Neutrophil (primary cell): ENCODE measurements around the gene BACH2.

Source experiments
- H3K27ac ChIP-seq: fragments of 200-600 bp; sonication (generic); 2 replicates; pipeline ENCODE4 v1.5.1; 2016; ENCODE audit warnings: mild to moderate bottlenecking, moderate library complexity
- H3K27me3 ChIP-seq: fragments of 200-600 bp; sonication (generic); 2 replicates; pipeline ENCODE4 v1.6.0; 2016; ENCODE audit warnings: mild to moderate bottlenecking
- H3K36me3 ChIP-seq: fragments of 200-600 bp; sonication (generic); 2 replicates; pipeline ENCODE4 v1.5.1; 2017
- H3K4me1 ChIP-seq, 2 experiments: fragments of 200-600 bp in 1 of 2; sonication (generic) in 1 of 2; 1 replicate in 1 of 2; 2 replicates in 1 of 2; pipeline versions ENCODE4 v1.5.1 to v1.6.1; 2013 to 2016; ENCODE audit warnings: low read depth in 1 of 2, low read length in 1 of 2, mild to moderate bottlenecking in 1 of 2, moderate library complexity in 1 of 2; ENCODE audit not compliant: control insufficient read depth in 1 of 2, insufficient read depth in 1 of 2
- H3K4me3 ChIP-seq, 2 experiments: fragments of 200-600 bp in 1 of 2; sonication (generic) in 1 of 2; 1 replicate in 1 of 2; 2 replicates in 1 of 2; pipeline ENCODE4 v1.5.1; 2013 to 2016; ENCODE audit warnings: low read depth in 1 of 2, low read length in 1 of 2, mild to moderate bottlenecking in 1 of 2, moderate library complexity in 1 of 2
- H3K9me3 ChIP-seq: fragments of 200-600 bp; sonication (generic); 2 replicates; pipeline ENCODE4 v1.5.1; 2016
- CTCF ChIP-seq: fragments of 200-600 bp; sonication (generic); IDR thresholded peaks from 2 replicates; pipeline ENCODE4 v1.5.1; 2016; ENCODE audit warnings: antibody characterized with exemption

BACH2 gene

GRCh38 chr6:90233994-90234393 is 62.6 kb downstream of the BACH2 start:
- Histone ChIP-seq H3K4me1 (no peaks in the 10 kb centered on the region), H3K27ac (no peak overlapping the region)
- no peak for TF ChIP-seq CTCF

GRCh38 chr6:90233213-90233612 is 63.4 kb downstream of the BACH2 start:
- Histone ChIP-seq H3K27ac (no peak overlapping the region), H3K27me3 (no peaks in the 10 kb centered on the region), H3K36me3 (no peaks in the 10 kb centered on the region), H3K9me3 (no peaks in the 10 kb centered on the region), H3K4me1 (no peaks in the 10 kb centered on the region), H3K4me3 (no peak overlapping the region)
- no peak for TF ChIP-seq CTCF

More at GRCh38 chr6:90233994-90234393, 62.6 kb downstream of the BACH2 start:
- no peaks in the 10 kb centered on the region for H3K9me3 ChIP-seq
- H3K36me3 ChIP-seq: no peaks in the 10 kb centered on the region
- no peaks in the 10 kb centered on the region for H3K27me3 ChIP-seq
- no peak overlapping the region for H3K4me3 ChIP-seq

DNA sequence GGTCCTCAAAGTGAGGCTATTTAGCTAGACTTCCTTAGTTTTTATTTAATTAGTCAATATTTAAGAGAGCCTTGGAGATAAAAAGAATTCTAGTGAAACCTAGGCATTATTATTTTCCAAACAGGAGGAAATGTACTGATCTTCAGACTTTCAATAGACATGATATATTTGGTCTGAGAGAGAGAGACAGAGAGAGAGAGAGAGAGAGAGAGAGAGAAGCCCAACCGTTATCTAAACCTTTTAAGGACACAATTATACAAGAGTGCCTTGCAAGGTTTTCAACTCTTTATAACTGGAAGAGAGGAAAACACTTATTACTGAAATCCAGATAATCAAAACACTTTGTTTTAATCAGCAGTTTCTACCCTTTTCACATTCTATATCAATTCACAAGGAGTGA is 64.8 kb downstream of the BACH2 start:
- Histone ChIP-seq H3K36me3 (no peaks in the 10 kb centered on the region), H3K27ac (no peak overlapping the region), H3K27me3 (no peaks in the 10 kb centered on the region), H3K9me3 (no peaks in the 10 kb centered on the region), H3K4me1 (no peaks in the 10 kb centered on the region), H3K4me3 (no peak overlapping the region)
- TF ChIP-seq CTCF: no peak

DNA sequence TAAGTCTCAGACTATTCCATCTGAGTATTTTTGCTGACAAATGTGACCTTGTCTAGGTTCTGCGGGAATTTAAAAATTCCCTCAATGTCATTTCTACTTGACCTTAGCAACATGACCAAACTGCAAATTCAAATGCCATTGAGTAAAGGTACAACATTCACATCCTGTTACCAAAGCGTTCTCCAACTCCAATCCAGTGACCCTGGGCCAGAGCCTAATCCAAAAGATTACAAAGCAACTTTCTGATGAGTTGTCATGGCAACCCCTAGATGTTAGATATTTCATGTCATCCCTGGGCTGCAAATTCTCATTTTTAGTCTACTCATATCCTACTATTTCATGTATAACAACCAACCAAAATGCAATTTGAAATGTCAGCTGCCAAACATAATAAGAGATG is 65.3 kb downstream of the BACH2 start:
- Histone ChIP-seq H3K27ac (no peak overlapping the region), H3K4me1 (no peaks in the 10 kb centered on the region), H3K4me3 (no peak overlapping the region), H3K27me3 (no peaks in the 10 kb centered on the region), H3K9me3 (no peaks in the 10 kb centered on the region), H3K36me3 (no peaks in the 10 kb centered on the region)
- no peak for TF ChIP-seq CTCF

DNA sequence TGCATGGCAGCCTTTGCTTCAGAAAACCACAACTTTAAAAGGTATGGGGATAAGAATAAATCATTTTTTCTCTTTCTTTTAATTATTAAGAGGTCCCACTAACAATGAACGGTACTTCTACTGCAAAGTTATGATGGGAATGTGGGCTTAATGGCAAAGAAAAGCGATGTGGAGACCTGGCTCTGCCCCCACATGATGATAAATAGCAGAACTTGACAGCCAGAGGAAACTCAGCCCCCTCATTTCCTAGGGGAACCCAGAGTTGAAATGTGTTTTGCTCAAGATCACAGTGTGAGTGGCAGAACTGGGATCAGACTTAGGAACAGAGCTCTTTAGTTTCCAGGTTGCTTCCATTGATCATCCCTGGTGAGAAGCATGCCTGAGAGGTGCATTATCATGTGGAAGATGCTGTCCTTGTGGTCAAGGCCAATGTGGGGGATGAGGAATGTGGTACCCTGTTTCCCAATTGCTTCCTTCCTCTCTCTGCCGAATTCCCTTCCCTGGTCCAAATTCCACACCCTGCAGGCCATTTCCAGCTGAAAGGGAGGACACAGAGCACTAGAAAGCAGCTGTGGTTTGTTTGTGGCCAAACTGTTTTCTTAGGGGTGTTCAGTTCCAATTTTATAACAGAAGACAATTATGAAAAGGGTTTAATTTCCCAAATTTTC is 66.0 kb downstream of the BACH2 start:
- Histone ChIP-seq H3K27me3 (no peaks in the 10 kb centered on the region), H3K27ac (no peak overlapping the region), H3K4me3 (no peak overlapping the region), H3K4me1 (no peaks in the 10 kb centered on the region), H3K9me3 (no peaks in the 10 kb centered on the region), H3K36me3 (no peaks in the 10 kb centered on the region)
- no peak for TF ChIP-seq CTCF
